OCI-LY7 (cell line): ENCODE results near the gene TMEM26. TPM values are rescaled to one million over a fixed set of nuclear protein-coding genes. Genes with fewer than 3 reads are reported as not detected.

ENCODE experiments used
- BruUV-seq: library from RNA; stranded (reverse); fragments of 400-500 nt; replicated peaks from 2 replicates; lab custom pipeline; 2021; lab: Mats Ljungman, UMichigan
- CTCF ChIA-PET: fragments of 300-600 bp; sonication (Branson Sonifier 250); formaldehyde crosslinking; loops from one replicate; lab custom pipeline; 2022; ENCODE audit warnings: antibody characterized with exemption; ENCODE audit not compliant: unreplicated experiment; lab: Charles Lee
- POLR2A ChIA-PET: fragments of 300-600 bp; sonication (Branson Sonifier 250); formaldehyde crosslinking; loops from one replicate; lab custom pipeline; 2022; ENCODE audit warnings: antibody characterized with exemption; lab: Charles Lee
- DNase-seq: peaks from one replicate; pipeline ENCODE4 v3.0.0-alpha.2; 2015; ENCODE audit warnings: low spot score
- H2AFZ ChIP-seq: fragments of 200-600 bp; sonication (generic), shearing (Covaris generic); 2 replicates; pipeline ENCODE4 v1.6.1; 2014; ENCODE audit warnings: mild to moderate bottlenecking, antibody characterized with exemption, low read length, moderate library complexity
- H3K27ac ChIP-seq: fragments of 200-600 bp; sonication (generic); 2 replicates; pipeline ENCODE4 v1.5.1; 2014; ENCODE audit warnings: mixed run types, low read depth, mild to moderate bottlenecking, moderate library complexity, low read length, inconsistent platforms; ENCODE audit not compliant: poor library complexity, severe bottlenecking
- H3K36me3 ChIP-seq: fragments of 200-600 bp; sonication (generic); 2 replicates; pipeline ENCODE4 v1.6.1; 2014; ENCODE audit warnings: mild to moderate bottlenecking, antibody characterized with exemption, low read length, moderate library complexity, mixed read lengths; ENCODE audit not compliant: insufficient read depth
- H3K4me1 ChIP-seq: fragments of 200-600 bp; sonication (generic); 2 replicates; pipeline ENCODE4 v1.5.1; 2014; ENCODE audit warnings: mild to moderate bottlenecking, low read length; ENCODE audit not compliant: insufficient read depth, poor library complexity, severe bottlenecking
- H3K4me2 ChIP-seq: fragments of 200-600 bp; sonication (generic); 2 replicates; pipeline ENCODE4 v1.6.1; 2014; ENCODE audit warnings: mild to moderate bottlenecking, low read length
- H3K4me3 ChIP-seq: fragments of 200-600 bp; sonication (generic); 2 replicates; pipeline ENCODE4 v1.5.1; 2014; ENCODE audit warnings: mild to moderate bottlenecking, low read depth, low read length; ENCODE audit not compliant: poor library complexity, severe bottlenecking
- H3K79me2 ChIP-seq: fragments of 200-600 bp; sonication (generic); 2 replicates; pipeline ENCODE4 v1.6.1; 2016; ENCODE audit warnings: low read depth, mild to moderate bottlenecking, low read length, moderate library complexity, mixed read lengths; ENCODE audit not compliant: insufficient read depth
- H3K9me2 ChIP-seq: fragments of 200-600 bp; sonication (generic); 2 replicates; pipeline ENCODE4 v1.6.1; 2016; ENCODE audit warnings: mild to moderate bottlenecking, low read length, mixed read lengths; ENCODE audit not compliant: insufficient read depth
- H3K9me3 ChIP-seq: fragments of 200-600 bp; sonication (generic); 2 replicates; pipeline ENCODE4 v1.6.1; 2014; ENCODE audit warnings: mild to moderate bottlenecking, mixed run types, low read length, mixed read lengths
- H4K20me1 ChIP-seq: fragments of 200-600 bp; sonication (generic); 2 replicates; pipeline ENCODE4 v1.6.1; 2014; ENCODE audit warnings: mild to moderate bottlenecking, antibody characterized with exemption, low read length, moderate library complexity, mixed read lengths; ENCODE audit not compliant: insufficient read depth
- CTCF ChIP-seq: fragments of 200-600 bp; sonication (generic); conservative IDR thresholded peaks from 2 replicates; pipeline ENCODE4 v1.5.1; 2014; ENCODE audit warnings: mild to moderate bottlenecking, antibody characterized with exemption, low read length, moderate library complexity, mixed read lengths
- EZH2phosphoT487 ChIP-seq: fragments of 200-600 bp; sonication (generic); IDR thresholded peaks from 2 replicates; pipeline ENCODE4 v1.6.1; 2018; ENCODE audit warnings: low read depth, borderline replicate concordance, mild to moderate bottlenecking, mixed run types, antibody characterized with exemption, low read length, moderate library complexity, mixed read lengths
- intact Hi-C: fragments of 100-400 bp; cut with micrococcal nuclease; formaldehyde crosslinking; loops from one replicate; pipeline ENCODE4 v1.10.0; 2022; ENCODE audit not compliant: unreplicated experiment
- total RNA-seq, 2 experiments: library from RNA; depleted of rRNA in 1 of 2; stranded (reverse); fragments of >200 nt in 1 of 2; shearing (Covaris generic) in 1 of 2; gene quantifications; 2 replicates each; pipeline ENCODE4 v1.2.3, GENCODE V29; 2014 to 2022

Gene TMEM26
- total RNA-seq, 2 experiments from 2014 or later, result 0.06 TPM; not detected in 1

DNA sequence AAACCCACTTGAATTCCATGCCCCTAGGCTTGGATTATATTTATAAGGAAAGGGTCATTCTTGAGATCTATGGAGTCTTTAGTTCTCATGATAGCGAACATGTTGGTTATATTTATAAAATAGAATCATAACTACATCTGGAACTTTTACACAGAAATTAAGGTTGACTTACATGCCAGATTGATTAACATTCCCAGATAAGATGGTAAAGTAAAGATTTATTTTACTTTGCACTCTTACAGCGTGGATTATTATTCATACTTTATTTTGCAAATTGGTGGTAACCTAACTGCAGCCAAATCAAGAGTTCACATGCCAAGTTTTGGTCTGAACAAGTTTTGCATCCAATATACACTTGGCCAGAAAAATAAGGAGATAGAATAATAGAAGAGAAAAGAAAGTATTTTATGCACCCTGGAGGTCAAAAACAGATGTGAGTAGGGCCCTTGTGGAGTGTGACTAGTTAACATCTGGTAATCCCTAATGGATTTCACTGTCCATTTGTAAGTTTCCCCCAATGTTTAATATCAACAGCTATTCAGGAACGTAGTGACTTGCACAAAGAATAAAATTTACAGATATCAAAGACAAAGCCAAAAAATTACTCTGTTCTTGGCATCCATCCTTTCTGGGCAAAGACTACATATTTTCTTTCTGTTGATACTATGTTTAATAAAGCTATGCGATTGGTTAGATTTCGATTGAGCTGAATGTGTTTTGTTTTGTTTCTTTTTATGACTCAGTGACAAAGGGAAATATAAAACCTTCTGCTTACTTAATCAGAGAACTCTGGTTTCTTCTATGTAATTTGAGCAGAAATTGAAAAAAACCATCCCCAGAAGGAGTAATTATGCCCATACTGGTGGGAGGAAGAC lies 10.1 kb upstream of the TMEM26 start:
- Histone ChIP-seq H3K27ac (no peak overlapping the region), H3K4me3 (no peak overlapping the region), H3K4me1 (no peaks in the 10 kb centered on the region), H4K20me1 (no peaks in the 10 kb centered on the region; the same call in 1 of the 2 replicates), H3K9me3 (no peaks in the 10 kb centered on the region), H3K4me2 (no peak overlapping the region), H3K79me2 (no peaks in the 10 kb centered on the region), H3K9me2 (no peaks in the 10 kb centered on the region), H2AFZ (no peak overlapping the region), H3K36me3 (no peaks in the 10 kb centered on the region)
- intact Hi-C loops, result no loop called here
- CTCF ChIA-PET, result no interaction called here
- BruUV-seq, result no TSS peak
- POLR2A ChIA-PET, result no interaction called here
- TF ChIP-seq CTCF (no peak), EZH2phosphoT487 (no peak)
- no peak for DNase-seq

DNA sequence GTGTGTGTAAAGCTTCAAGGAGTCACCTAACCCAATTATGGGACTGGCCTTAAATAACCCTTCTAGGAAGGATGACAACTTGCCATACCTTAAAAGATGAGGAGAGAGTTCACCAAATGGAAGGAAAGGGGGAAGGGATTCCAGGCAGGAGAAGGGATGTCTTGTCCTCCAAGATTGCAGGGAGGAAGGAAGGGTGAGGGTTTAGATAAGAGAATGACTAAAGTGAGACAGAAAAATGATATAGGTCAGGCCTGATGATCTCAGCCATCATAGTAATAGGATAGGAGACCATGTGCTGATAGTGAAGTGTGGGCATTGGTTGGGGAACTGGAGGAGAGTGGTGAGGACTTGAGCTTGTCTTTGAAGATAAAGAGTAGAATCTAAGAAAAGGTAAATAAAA lies 7.7 kb upstream of the TMEM26 start:
- H2AFZ ChIP-seq, result no peak overlapping the region
- H3K27ac ChIP-seq, result no peak overlapping the region
- DNase-seq, result no peak
- no peaks in the 10 kb centered on the region; the same call in 1 of the 2 replicates for H4K20me1 ChIP-seq
- no peaks in the 10 kb centered on the region for H3K4me1 ChIP-seq
- no peaks in the 10 kb centered on the region for H3K9me2 ChIP-seq
- ChIA-PET CTCF (no interaction called here), POLR2A (interaction anchor here (0.6 to 1.1 kb wide), 3 partner anchors 18 to 51 kb away, joined by 3 to 4 read pairs (median 3); no protein-coding TSS in a partner anchor)
- no peaks in the 10 kb centered on the region for H3K79me2 ChIP-seq
- BruUV-seq, result no TSS peak
- H3K36me3 ChIP-seq, result no peaks in the 10 kb centered on the region
- no peak overlapping the region for H3K4me3 ChIP-seq
- no peak overlapping the region for H3K4me2 ChIP-seq
- intact Hi-C loops, result no loop called here
- TF ChIP-seq CTCF (no peak), EZH2phosphoT487 (no peak)
- no peaks in the 10 kb centered on the region for H3K9me3 ChIP-seq

- Histone ChIP-seq H2AFZ (no peak overlapping the region), H3K4me1 (no peaks in the 10 kb centered on the region), H3K4me2 (no peak overlapping the region), H3K4me3 (no peak overlapping the region), H3K27ac (no peak overlapping the region), H3K36me3 (no peaks in the 10 kb centered on the region), H3K9me2 (no peaks in the 10 kb centered on the region), H3K9me3 (no peaks in the 10 kb centered on the region), H3K79me2 (no peaks in the 10 kb centered on the region), H4K20me1 (no peaks in the 10 kb centered on the region)
- DNase-seq, result no peak
- TF ChIP-seq EZH2phosphoT487, result no peak
- TF ChIP-seq CTCF, result no peak
- intact Hi-C loops, result no loop called here
- ChIA-PET POLR2A (interaction anchor here (1.3 kb wide), 1 partner anchor 9 kb away, joined by 3 read pairs; no protein-coding TSS in a partner anchor), CTCF (no interaction called here)
- no TSS peak for BruUV-seq
These were observed 4.8 kb upstream of the TMEM26 start for GRCh38 chr10:61458031-61458430.
